NCI-H446 treated with DMSO at 0.1 percent for 48 hours (cell line): ENCODE data around the gene UBE2F.

Source experiments
- DNase-seq: peaks from one replicate; lab custom pipeline; 2025; lab: John Stamatoyannopoulos, UW

UBE2F gene

DNA sequence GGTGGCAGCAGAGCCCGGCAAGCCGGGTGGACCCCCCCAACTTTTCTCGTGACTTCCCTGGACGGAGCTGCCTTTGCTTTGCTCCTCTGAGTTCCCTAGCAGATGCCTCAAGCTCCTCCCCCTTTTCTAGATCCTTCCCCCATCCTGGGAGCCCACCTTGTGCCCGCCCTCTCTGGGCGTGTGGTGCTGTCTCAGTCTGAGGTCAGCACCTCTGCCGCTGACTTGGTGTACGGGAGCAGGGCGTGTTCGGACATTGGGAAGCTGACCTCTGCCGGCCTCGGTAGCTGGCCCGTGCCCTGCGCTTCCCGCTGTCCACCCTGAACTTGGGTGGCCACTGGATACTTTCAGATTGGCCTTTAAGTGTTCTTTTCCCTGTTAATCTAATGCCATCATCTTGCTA, 113.7 kb downstream of the UBE2F start:
- DNase-seq = no peak

DNA sequence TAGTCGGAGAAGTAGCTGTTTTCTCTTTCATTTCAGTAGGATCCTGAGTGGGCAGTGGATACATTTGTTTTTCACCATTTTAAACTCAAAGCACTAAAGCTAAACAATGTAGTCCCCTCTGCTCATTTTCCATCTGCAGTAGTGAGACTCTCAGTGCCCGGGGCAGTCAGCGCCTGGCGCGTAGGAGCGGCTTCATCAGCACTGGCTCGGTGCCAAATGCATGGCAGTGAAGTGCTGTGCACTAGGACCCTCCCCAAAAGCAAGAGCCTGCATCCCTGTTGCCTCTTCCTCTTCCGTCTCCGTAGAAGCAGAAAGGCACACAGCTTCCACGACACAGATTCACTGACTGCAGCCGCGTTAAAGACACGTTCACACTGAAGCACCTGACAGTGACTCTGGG, 114.3 kb downstream of the UBE2F start:
- DNase-seq = no peak

DNA sequence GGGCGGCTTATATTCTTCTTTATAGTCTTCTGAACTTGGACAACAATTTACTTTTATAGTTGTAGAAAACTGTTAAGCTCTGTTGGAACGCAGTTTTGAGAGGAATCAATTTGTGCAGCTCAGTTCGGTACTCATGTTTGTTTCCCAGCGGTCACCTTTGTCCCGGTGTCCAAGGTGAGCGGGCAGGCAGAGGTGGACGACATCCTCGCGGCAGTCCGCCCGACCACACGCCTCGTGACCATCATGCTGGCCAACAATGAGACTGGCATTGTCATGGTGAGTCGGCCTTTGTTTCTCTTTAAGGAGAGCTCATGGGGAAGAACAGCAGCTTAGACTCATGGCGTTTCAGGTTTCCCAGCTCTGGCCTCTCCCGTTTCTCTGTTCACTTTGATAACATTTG, 114.7 kb downstream of the UBE2F start:
- DNase-seq = no peak

DNA sequence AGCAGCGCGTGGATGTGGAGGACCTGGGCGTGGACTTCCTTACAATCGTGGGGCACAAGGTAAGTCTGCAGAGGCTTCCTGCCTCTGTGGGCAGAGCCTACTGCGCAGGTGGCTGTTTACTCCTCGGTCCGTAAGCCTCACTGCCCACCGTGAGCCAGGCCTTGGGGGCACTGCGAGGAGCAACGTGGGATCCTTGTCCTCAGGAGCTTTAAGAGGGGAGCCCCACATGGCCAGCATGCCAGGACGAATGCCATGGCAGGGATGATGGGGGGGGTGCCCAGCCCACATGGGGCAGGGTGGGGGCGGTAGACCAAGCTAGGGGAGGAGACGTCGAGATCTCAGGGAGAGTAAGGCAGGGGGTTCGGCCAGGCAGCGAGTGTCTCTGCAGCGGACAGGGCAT, 115.3 kb downstream of the UBE2F start:
- DNase-seq = no peak

DNA sequence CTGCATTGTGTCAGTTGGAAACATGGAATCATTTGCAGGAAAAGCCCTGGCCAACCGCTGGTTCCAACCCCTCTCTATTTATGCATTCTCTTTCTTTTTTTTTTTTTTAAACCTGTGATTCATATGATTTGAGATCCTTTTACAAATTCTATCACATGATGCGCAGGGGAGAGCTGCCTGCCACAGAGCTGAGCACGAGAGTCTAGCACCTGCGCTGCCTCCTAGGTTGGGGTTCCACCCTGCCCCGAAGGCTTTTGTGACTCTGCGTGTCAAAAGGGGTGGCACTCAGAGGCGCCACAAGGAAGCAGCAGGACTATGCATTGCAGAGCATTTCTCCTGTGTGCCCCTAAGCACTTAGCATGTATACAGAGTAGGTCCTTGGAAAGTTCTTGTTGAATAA, 116.0 kb downstream of the UBE2F start:
- DNase-seq = no peak

DNA sequence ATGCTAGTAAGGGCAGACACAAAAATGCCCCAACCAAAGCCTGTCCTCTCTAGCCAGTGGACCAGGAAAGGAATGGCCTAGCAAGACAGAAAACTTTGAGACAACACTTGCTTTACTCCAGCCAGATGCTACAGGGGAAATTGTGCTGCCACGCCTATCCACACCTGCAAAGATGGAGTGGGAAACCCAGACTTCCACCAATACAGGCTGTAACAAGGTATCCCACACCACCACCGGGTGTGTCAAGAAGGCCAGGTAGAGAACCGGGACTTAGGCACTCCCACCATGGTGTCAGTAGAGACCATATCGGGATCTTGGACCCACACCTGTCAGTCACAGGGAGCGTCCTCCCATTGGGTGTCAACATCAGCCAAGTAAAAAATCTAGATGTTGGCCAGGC, 117.1 kb downstream of the UBE2F start:
- no peak for DNase-seq

DNA sequence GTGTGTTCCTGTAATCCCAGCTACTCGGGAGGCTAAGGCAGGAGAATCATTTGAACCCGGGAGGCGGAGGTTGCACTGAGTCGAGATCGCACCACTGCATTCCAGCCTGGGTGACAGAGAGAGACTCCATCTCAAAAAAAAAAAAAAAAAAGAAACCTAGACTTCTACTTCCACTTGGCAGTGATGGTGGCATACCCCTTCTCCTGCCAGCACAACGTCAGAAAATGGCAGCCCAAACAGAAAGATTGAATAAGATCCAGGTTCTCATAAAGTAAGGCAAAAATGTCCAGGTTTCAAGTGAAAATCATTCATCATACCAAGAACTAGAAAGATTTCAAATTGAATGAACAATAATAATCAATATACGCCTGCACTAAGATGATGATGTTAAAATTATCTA, 117.9 kb downstream of the UBE2F start:
- DNase-seq = no peak

DNA sequence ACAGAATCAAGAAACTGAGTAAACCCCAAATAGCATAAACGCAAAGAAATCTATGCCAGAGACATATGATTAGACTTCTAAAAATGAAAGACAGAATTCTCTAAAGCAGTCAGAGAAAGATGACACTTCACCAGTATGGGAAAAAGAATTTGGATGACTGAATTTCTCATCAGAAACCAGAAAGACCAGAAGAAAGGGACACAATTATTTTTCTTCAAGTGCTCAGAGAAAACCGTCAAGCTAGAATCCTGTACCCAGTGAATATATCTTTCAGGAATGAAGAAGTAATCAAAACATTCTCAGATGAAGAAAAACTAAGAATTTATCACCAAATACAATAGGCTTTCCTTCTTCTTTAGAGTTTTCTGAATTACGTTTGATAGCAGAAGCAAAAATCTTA, 119.1 kb downstream of the UBE2F start:
- no peak for DNase-seq

DNA sequence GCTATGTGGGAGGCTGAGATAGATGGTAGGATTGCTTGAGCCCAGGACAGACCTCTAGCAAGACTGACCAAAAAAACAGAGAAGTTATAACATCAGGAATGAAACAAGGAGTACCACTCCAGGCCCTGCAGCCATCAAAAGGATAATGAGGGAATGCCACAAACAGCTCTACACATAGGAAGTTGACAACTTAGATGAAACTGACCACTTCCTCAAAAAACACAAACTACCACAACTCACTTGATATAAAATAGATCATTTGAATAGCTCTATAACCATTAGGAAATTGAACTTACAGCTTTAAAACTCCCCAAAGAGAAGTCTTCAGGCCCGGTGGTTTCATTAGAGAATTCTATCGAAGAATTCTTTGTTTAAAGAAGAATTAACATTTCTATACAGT, 120.4 kb downstream of the UBE2F start:
- no peak for DNase-seq

DNA sequence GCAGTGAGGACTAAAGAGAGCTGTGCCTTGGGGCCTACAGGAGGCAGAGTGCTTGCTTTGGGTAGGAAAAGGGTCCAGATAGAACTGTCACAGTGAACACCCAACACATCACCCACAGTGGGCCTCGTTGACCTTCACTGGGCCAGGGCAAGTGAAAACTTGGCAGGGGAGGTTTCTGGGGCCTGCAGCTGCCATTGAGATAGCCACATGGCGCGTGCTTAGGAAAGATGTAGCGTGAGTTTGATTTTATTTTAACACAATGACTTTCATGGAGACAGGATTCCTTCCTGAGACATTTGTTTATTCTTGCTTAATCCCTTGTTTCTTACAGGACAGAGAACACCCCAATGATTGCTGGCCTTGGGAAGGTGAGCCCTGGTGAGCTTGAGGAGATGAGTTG, 124.1 kb downstream of the UBE2F start:
- DNase-seq = no peak

DNA sequence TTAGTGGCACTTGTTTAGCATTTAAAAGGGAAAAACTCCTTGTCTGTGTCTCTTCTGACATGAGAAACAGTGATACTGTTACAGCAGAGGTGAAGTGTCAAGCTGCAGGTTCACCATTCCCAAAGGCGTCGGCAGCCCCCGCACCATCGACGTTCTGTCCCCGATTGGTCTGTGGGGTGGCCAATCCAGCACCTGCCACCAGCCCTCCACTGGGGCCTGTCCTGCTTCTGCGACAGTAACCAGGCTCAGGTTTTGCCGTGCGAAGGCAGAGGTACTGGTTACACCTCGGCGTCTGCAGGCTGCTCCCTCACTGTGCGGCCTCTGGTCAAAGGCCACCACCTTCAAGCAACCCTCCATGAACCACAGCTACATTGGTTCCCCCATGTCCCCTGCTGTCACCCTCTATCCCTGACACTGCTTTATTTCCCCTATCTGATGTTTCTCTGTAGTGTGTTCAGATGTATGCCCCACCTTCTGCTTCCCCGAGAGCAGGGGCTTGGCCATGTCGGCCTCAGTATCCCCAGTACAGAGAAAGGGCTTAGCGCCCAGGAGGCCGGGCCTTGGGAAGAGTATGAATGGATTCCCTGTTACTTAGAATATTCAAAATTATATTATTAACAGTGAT, 124.7 kb downstream of the UBE2F start:
- no peak for DNase-seq
